ENCODE data around the gene SLCO4A1. TPM values are rescaled to one million over a fixed set of nuclear protein-coding genes. Genes with fewer than 3 reads are reported as not detected.

SLCO4A1 gene
- total RNA-seq, 1 donor from 2014 or later = 45.9 TPM

GRCh38 chr20:62684981-62685380, 42.7 kb downstream of the SLCO4A1 start:
- Histone ChIP-seq H3K4me3 (no peak overlapping the region), H3K9me3 (peaks cover under 1% of the 10 kb centered on the region), H3K27me3 (no peaks in the 10 kb centered on the region), H3K36me3 (no peaks in the 10 kb centered on the region), H3K4me1 (peaks cover 7% of the 10 kb centered on the region), H3K27ac (no peak overlapping the region)
- DNase-seq (ENCODE audit: extremely low spot score in 2 of 2) = no peak
- TF ChIP-seq POLR2A (IDR thresholded peaks at IDR 0.05) = no peak
- no peak for TF ChIP-seq POLR2AphosphoS5 (IDR thresholded peaks at IDR 0.05; ENCODE audit: insufficient read depth in 1 of 2, low read depth in 1 of 2)
- TF ChIP-seq, protein P1, sequence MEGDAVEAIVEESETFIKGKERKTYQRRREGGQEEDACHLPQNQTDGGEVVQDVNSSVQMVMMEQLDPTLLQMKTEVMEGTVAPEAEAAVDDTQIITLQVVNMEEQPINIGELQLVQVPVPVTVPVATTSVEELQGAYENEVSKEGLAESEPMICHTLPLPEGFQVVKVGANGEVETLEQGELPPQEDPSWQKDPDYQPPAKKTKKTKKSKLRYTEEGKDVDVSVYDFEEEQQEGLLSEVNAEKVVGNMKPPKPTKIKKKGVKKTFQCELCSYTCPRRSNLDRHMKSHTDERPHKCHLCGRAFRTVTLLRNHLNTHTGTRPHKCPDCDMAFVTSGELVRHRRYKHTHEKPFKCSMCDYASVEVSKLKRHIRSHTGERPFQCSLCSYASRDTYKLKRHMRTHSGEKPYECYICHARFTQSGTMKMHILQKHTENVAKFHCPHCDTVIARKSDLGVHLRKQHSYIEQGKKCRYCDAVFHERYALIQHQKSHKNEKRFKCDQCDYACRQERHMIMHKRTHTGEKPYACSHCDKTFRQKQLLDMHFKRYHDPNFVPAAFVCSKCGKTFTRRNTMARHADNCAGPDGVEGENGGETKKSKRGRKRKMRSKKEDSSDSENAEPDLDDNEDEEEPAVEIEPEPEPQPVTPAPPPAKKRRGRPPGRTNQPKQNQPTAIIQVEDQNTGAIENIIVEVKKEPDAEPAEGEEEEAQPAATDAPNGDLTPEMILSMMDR (IDR thresholded peaks at IDR 0.05) = no peak
- intact Hi-C loops (cut with DNase I) = no loop called here

- intact Hi-C loops (cut with DNase I) = no loop called here
- peaks cover 7% of the 10 kb centered on the region for H3K4me1 ChIP-seq
- no peak overlapping the region for H3K4me3 ChIP-seq
- H3K9me3 ChIP-seq = no peaks in the 10 kb centered on the region
- no peaks in the 10 kb centered on the region for H3K36me3 ChIP-seq
- H3K27ac ChIP-seq = no peak overlapping the region
- DNase-seq (ENCODE audit: extremely low spot score in 2 of 2) = no peak
- TF ChIP-seq POLR2AphosphoS5 (IDR thresholded peaks at IDR 0.05; ENCODE audit: insufficient read depth in 1 of 2, low read depth in 1 of 2) (no peak), POLR2A (IDR thresholded peaks at IDR 0.05) (no peak)
- TF ChIP-seq, protein P1 (IDR thresholded peaks at IDR 0.05) = no peak
- no peaks in the 10 kb centered on the region for H3K27me3 ChIP-seq
These were observed 43.7 kb downstream of the SLCO4A1 start for GRCh38 chr20:62685781-62686555.

GRCh38 chr20:62686869-62687830, 44.8 kb downstream of the SLCO4A1 start:
- no peak for TF ChIP-seq POLR2AphosphoS5 (IDR thresholded peaks at IDR 0.05; ENCODE audit: insufficient read depth in 1 of 2, low read depth in 1 of 2)
- TF ChIP-seq, protein P1 (IDR thresholded peaks at IDR 0.05) = no peak
- TF ChIP-seq POLR2A (IDR thresholded peaks at IDR 0.05) = no peak
- intact Hi-C loops (cut with DNase I) = no loop called here

DNA sequence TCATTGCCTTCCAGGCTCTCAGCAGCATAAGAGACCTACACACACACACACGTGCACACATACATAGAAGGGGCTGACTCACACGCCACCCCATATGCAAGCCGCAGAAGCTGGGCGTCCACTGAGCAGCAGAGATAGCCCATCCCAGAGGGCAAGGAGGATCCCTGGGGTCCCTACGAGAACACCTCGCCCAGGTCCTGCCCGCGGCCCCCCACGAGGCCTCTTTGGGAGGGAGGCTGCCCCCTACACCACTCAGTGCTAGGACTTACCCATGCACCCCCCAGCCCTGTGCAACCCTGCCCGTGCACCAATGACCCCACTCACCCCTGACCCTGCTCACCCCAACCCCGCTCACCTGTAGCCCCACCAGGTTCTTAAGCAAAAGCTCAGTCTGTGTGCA, 45.8 kb downstream of the SLCO4A1 start:
- no peak for DNase-seq (ENCODE audit: extremely low spot score in 2 of 2)
- Histone ChIP-seq H3K4me1 (peaks cover 7% of the 10 kb centered on the region), H3K36me3 (no peaks in the 10 kb centered on the region), H3K27me3 (no peaks in the 10 kb centered on the region), H3K4me3 (no peak overlapping the region), H3K9me3 (no peaks in the 10 kb centered on the region), H3K27ac (no peak overlapping the region)
- intact Hi-C loops (cut with DNase I) = no loop called here
- TF ChIP-seq POLR2A (IDR thresholded peaks at IDR 0.05) = no peak
- no peak for TF ChIP-seq POLR2AphosphoS5 (IDR thresholded peaks at IDR 0.05; ENCODE audit: insufficient read depth in 1 of 2, low read depth in 1 of 2)
- TF ChIP-seq, protein P1 (IDR thresholded peaks at IDR 0.05) = no peak

More at GRCh38 chr20:62686869-62687830, 44.8 kb downstream of the SLCO4A1 start:
- Histone ChIP-seq H3K4me1 (peaks cover 7% of the 10 kb centered on the region), H3K9me3 (no peaks in the 10 kb centered on the region), H3K4me3 (no peak overlapping the region), H3K27ac (no peak overlapping the region), H3K27me3 (no peaks in the 10 kb centered on the region), H3K36me3 (no peaks in the 10 kb centered on the region)
- DNase-seq (ENCODE audit: extremely low spot score in 2 of 2) = no peak

Data from vagina (tissue), 2 donors.